ENCODE results near the gene MYT1. TPM values are rescaled to one million over a fixed set of nuclear protein-coding genes. Genes with fewer than 3 reads are reported as not detected.
A peak's percentile ranks its signal among the peaks of the same experiment; 100 is the strongest.
"Not testable (repeated sequence)": the region's sequence is repeated elsewhere in the genome, so short reads cannot be mapped to it uniquely, and the experiment has no call there.

The MYT1 gene
- polyA plus RNA-seq, 3 donors, result not detected

GRCh38 chr20:64116016-64116415 lies 48.2 kb upstream of the MYT1 start:
- Histone ChIP-seq H3K27me3 (ENCODE audit: control insufficient read depth in 2 of 2, insufficient read depth in 2 of 2, low read length in 2 of 2) (no peaks in the 10 kb centered on the region), H3K36me3 (replicated peaks in 1 of 2; ENCODE audit: control insufficient read depth in 1 of 2, insufficient read depth in 2 of 2, low read length in 2 of 2) (no peaks in the 10 kb centered on the region), H3K9me3 (replicated peaks in 1 of 2; ENCODE audit: control insufficient read depth in 1 of 2, insufficient read depth in 1 of 2, low read length in 2 of 2) (no peaks in the 10 kb centered on the region), H3K9ac (ENCODE audit: insufficient read depth, low read length, poor library complexity, severe bottlenecking) (no peak overlapping the region), H3K4me2 (replicated peaks; ENCODE audit: extremely low read depth, low read length, poor library complexity, severe bottlenecking) (no peak overlapping the region), H2AFZ (ENCODE audit: insufficient read depth, low read depth, low read length, poor library complexity, severe bottlenecking) (no peak overlapping the region), H3K79me2 (ENCODE audit: insufficient read depth, low read length) (no peaks in the 10 kb centered on the region), H3K4me1 (ENCODE audit: control insufficient read depth in 1 of 2, insufficient read depth in 2 of 2, low read length in 2 of 2) (peaks cover 8% of the 10 kb centered on the region in 2 donors), H4K20me1 (ENCODE audit: insufficient read depth, low read length) (no peaks in the 10 kb centered on the region), H3K4me3 (replicated peaks in 1 of 3; ENCODE audit: low read depth in 2 of 3, low read length in 3 of 3) (no peak overlapping the region), H3K27ac (ENCODE audit: low read depth in 1 of 2, low read length in 2 of 2) (no peak overlapping the region)
- no peak overlapping the region for H3K4me3 Mint-ChIP-seq
- no peaks in the 10 kb centered on the region for H3K36me3 Mint-ChIP-seq
- no peak overlapping the region for H3K27ac Mint-ChIP-seq
- no peak for TF ChIP-seq CTCF (IDR thresholded peaks at IDR 0.05)
- peaks cover 4 to 11% (median 9%) of the 10 kb centered on the region in 3 donors for H3K27me3 Mint-ChIP-seq (ENCODE audit: low read depth in 3 of 3)
- no peak for DNase-seq
- 95% methylated on average over 16 of the region's 21 CpGs for WGBS (ENCODE audit: insufficient coverage)
- intact Hi-C loops (cut with micrococcal nuclease), result no loop called here
- no peaks in the 10 kb centered on the region for H3K9me3 Mint-ChIP-seq
- H3K4me1 Mint-ChIP-seq, result peaks cover 8% of the 10 kb centered on the region

GRCh38 chr20:64116541-64117431 lies 47.5 kb upstream of the MYT1 start:
- Mint-ChIP-seq H3K27ac (peak overlapping the region in 1 of 7 donors; percentile 54), H3K27me3 (ENCODE audit: low read depth in 3 of 3) (peaks cover 6 to 15% (median 11%) of the 10 kb centered on the region in 3 donors), H3K9me3 (no peaks in the 10 kb centered on the region), H3K4me1 (peaks cover 8% of the 10 kb centered on the region), H3K36me3 (no peaks in the 10 kb centered on the region), H3K4me3 (no peak overlapping the region)
- TF ChIP-seq CTCF (IDR thresholded peaks at IDR 0.05), result no peak
- H3K9ac ChIP-seq (ENCODE audit: insufficient read depth, low read length, poor library complexity, severe bottlenecking), result no peak overlapping the region
- no peaks in the 10 kb centered on the region for H3K9me3 ChIP-seq (replicated peaks in 1 of 2; ENCODE audit: control insufficient read depth in 1 of 2, insufficient read depth in 1 of 2, low read length in 2 of 2)
- no peaks in the 10 kb centered on the region for H3K36me3 ChIP-seq (replicated peaks in 1 of 2; ENCODE audit: control insufficient read depth in 1 of 2, insufficient read depth in 2 of 2, low read length in 2 of 2)
- H2AFZ ChIP-seq (ENCODE audit: insufficient read depth, low read depth, low read length, poor library complexity, severe bottlenecking), result no peak overlapping the region
- H3K4me1 ChIP-seq (ENCODE audit: control insufficient read depth in 1 of 2, insufficient read depth in 2 of 2, low read length in 2 of 2), result peaks cover 8% of the 10 kb centered on the region in 2 donors
- H3K4me2 ChIP-seq (replicated peaks; ENCODE audit: extremely low read depth, low read length, poor library complexity, severe bottlenecking), result no peak overlapping the region
- intact Hi-C loops (cut with micrococcal nuclease), result no loop called here
- no peak overlapping the region for H3K4me3 ChIP-seq (replicated peaks in 1 of 3; ENCODE audit: low read depth in 2 of 3, low read length in 3 of 3)
- 89% methylated on average over 14 of the region's 17 CpGs for WGBS (ENCODE audit: insufficient coverage)
- H3K27ac ChIP-seq (ENCODE audit: low read depth in 1 of 2, low read length in 2 of 2), result no peak overlapping the region
- no peaks in the 10 kb centered on the region for H4K20me1 ChIP-seq (ENCODE audit: insufficient read depth, low read length)
- H3K79me2 ChIP-seq (ENCODE audit: insufficient read depth, low read length), result no peaks in the 10 kb centered on the region
- no peaks in the 10 kb centered on the region for H3K27me3 ChIP-seq (ENCODE audit: control insufficient read depth in 2 of 2, insufficient read depth in 2 of 2, low read length in 2 of 2)
- no peak for DNase-seq

- H3K4me3 ChIP-seq (replicated peaks in 1 of 3; ENCODE audit: low read depth in 2 of 3, low read length in 3 of 3); H3K9me3 Mint-ChIP-seq; H3K4me3 Mint-ChIP-seq; H3K27me3 ChIP-seq (ENCODE audit: control insufficient read depth in 2 of 2, insufficient read depth in 2 of 2, low read length in 2 of 2); H3K36me3 Mint-ChIP-seq; H3K27ac ChIP-seq (ENCODE audit: low read depth in 1 of 2, low read length in 2 of 2); H3K4me1 Mint-ChIP-seq; H3K4me1 ChIP-seq (ENCODE audit: control insufficient read depth in 1 of 2, insufficient read depth in 2 of 2, low read length in 2 of 2); H3K4me2 ChIP-seq (replicated peaks; ENCODE audit: extremely low read depth, low read length, poor library complexity, severe bottlenecking); DNase-seq; H4K20me1 ChIP-seq (ENCODE audit: insufficient read depth, low read length); H3K36me3 ChIP-seq (replicated peaks in 1 of 2; ENCODE audit: control insufficient read depth in 1 of 2, insufficient read depth in 2 of 2, low read length in 2 of 2); H3K79me2 ChIP-seq (ENCODE audit: insufficient read depth, low read length); H2AFZ ChIP-seq (ENCODE audit: insufficient read depth, low read depth, low read length, poor library complexity, severe bottlenecking); H3K9ac ChIP-seq (ENCODE audit: insufficient read depth, low read length, poor library complexity, severe bottlenecking); intact Hi-C loops (cut with micrococcal nuclease); H3K9me3 ChIP-seq (replicated peaks in 1 of 2; ENCODE audit: control insufficient read depth in 1 of 2, insufficient read depth in 1 of 2, low read length in 2 of 2): not testable (repeated sequence)
- Mint-ChIP-seq H3K27me3 (ENCODE audit: low read depth in 3 of 3) (peaks cover 7 to 15% (median 10%) of the 10 kb centered on the region in 3 donors), H3K27ac (peak overlapping the region in 1 of 7 donors; percentile 54)
- 33% methylated on average over 1 of the region's 6 CpGs for WGBS (ENCODE audit: insufficient coverage)
Observed at GRCh38 chr20:64117432-64117777, 46.8 kb upstream of the MYT1 start.

All from CD14-positive monocyte (primary cell).